Endothelial cell of umbilical vein (primary cell): ENCODE measurements around the gene PPEF1. TPM values are rescaled to one million over a fixed set of nuclear protein-coding genes. Genes with fewer than 3 reads are reported as not detected.

Source experiments
- BruUV-seq: library from RNA; stranded (reverse); fragments of 400-500 nt; replicated peaks from 2 replicates; lab custom pipeline; 2021; lab: Mats Ljungman, UMichigan
- CTCF ChIA-PET: fragments of 300-600, 350-600 bp; sonication (Branson Sonifier 250); formaldehyde crosslinking; loops from one replicate; lab custom pipeline; 2021; ENCODE audit warnings: antibody characterized with exemption, inconsistent platforms; lab: Charles Lee
- POLR2A ChIA-PET: fragments of 300-600, 350-600 bp; sonication (Branson Sonifier 250); formaldehyde crosslinking; loops from one replicate; lab custom pipeline; 2021; ENCODE audit warnings: antibody characterized with exemption, inconsistent platforms; lab: Charles Lee
- DNase-seq: peaks from one replicate; pipeline ENCODE4 v3.0.0-alpha.2; 2011; ENCODE audit warnings: low read depth, low spot score
- FAIRE-seq: peaks from 2 replicates; lab custom pipeline; 2011; peaks lifted over from hg19 to GRCh38; lab: Jason Lieb, UNC
- H2AFZ ChIP-seq: 2 replicates; pipeline ENCODE4 v1.6.0; 2012; ENCODE audit warnings: low read depth, low read length, control low read depth, inconsistent platforms
- H3K27ac ChIP-seq: 2 replicates; pipeline ENCODE4 v1.5.1; 2011; ENCODE audit warnings: low read depth, mild to moderate bottlenecking, control low read depth, low read length, moderate library complexity; ENCODE audit not compliant: insufficient read depth
- H3K27me3 ChIP-seq, 2 experiments: 2 replicates each; pipeline versions ENCODE4 v1.6.0 to v1.6.1; 2011; ENCODE audit warnings: low read length in 2 of 2, mixed read lengths in 1 of 2; ENCODE audit not compliant: control insufficient read depth in 2 of 2, insufficient read depth in 2 of 2
- H3K36me3 ChIP-seq, 2 experiments: 2 replicates in 1 of 2; 3 replicates in 1 of 2; pipeline ENCODE4 v1.5.1; 2011; ENCODE audit warnings: low read length in 2 of 2, mild to moderate bottlenecking in 1 of 2, moderate library complexity in 1 of 2; ENCODE audit not compliant: control insufficient read depth in 2 of 2, insufficient read depth in 2 of 2; ENCODE audit errors: extremely low read depth in 1 of 2
- H3K4me1 ChIP-seq: 3 replicates; pipeline ENCODE4 v1.5.1; 2011; ENCODE audit warnings: mild to moderate bottlenecking, low read length; ENCODE audit not compliant: control insufficient read depth, insufficient read depth; ENCODE audit errors: extremely low read depth
- H3K4me2 ChIP-seq: 2 replicates; pipeline ENCODE4 v1.6.1; 2011; ENCODE audit warnings: low read length, control low read depth, mixed read lengths; ENCODE audit not compliant: insufficient read depth
- H3K4me3 ChIP-seq, 3 experiments: fragments of 200-600 bp in 1 of 3; sonication (generic), shearing (Covaris generic) in 1 of 3; replicated peaks in 1 of 3; 2 replicates each; pipeline ENCODE4 v1.5.1; 2011 to 2016; ENCODE audit warnings: control low read depth in 3 of 3, low read length in 3 of 3, mild to moderate bottlenecking in 2 of 3, inconsistent platforms in 1 of 3, low read depth in 1 of 3, moderate library complexity in 1 of 3; ENCODE audit not compliant: insufficient read depth in 1 of 3
- H3K79me2 ChIP-seq: 2 replicates; pipeline ENCODE4 v1.6.0; 2012; ENCODE audit warnings: low read length, inconsistent platforms; ENCODE audit not compliant: control insufficient read depth, insufficient read depth
- H3K9ac ChIP-seq: replicated peaks from 2 replicates; pipeline ENCODE3; 2011; ENCODE audit warnings: low read length, control low read depth; ENCODE audit not compliant: insufficient read depth; ENCODE audit errors: extremely low read depth
- H3K9me1 ChIP-seq: replicated peaks from 3 replicates; pipeline ENCODE4 v1.6.0; 2011; ENCODE audit warnings: mild to moderate bottlenecking, low read length; ENCODE audit not compliant: control insufficient read depth, insufficient read depth; ENCODE audit errors: extremely low read depth
- H3K9me3 ChIP-seq: replicated peaks from 2 replicates; pipeline ENCODE4 v1.5.1; 2012; ENCODE audit warnings: low read length, inconsistent platforms; ENCODE audit not compliant: control insufficient read depth, insufficient read depth
- H4K20me1 ChIP-seq: replicated peaks from 2 replicates; pipeline ENCODE3; 2011; ENCODE audit warnings: mild to moderate bottlenecking, low read length; ENCODE audit not compliant: control insufficient read depth, insufficient read depth; ENCODE audit errors: extremely low read depth
- EZH2 ChIP-seq: IDR thresholded peaks from 2 replicates; pipeline ENCODE4 v1.6.1; 2012; ENCODE audit warnings: borderline replicate concordance, low read depth, mild to moderate bottlenecking, moderate library complexity, low read length, inconsistent platforms; ENCODE audit not compliant: severe bottlenecking
- FOS ChIP-seq: IDR thresholded peaks from 2 replicates; pipeline ENCODE4 v1.6.1; 2011; ENCODE audit warnings: mild to moderate bottlenecking, low read length, moderate library complexity, borderline replicate concordance; ENCODE audit not compliant: insufficient read depth
- GATA2 ChIP-seq: IDR thresholded peaks from 2 replicates; pipeline ENCODE4 v1.7.0; 2011; ENCODE audit warnings: low read depth, mild to moderate bottlenecking, moderate library complexity, mixed read lengths, low read length; ENCODE audit not compliant: insufficient read length, insufficient read depth
- JUN ChIP-seq: IDR thresholded peaks from 2 replicates; pipeline ENCODE4 v1.6.1; 2011; ENCODE audit warnings: borderline replicate concordance, low read depth; ENCODE audit not compliant: insufficient read length, insufficient read depth
- MYC ChIP-seq: IDR thresholded peaks from one replicate; pipeline ENCODE4 v1.6.1; 2011; ENCODE audit warnings: mild to moderate bottlenecking, low read depth, low read length
- POLR2A ChIP-seq: IDR thresholded peaks from 2 replicates; pipeline ENCODE4 v1.6.1; 2012; ENCODE audit warnings: low read depth, mild to moderate bottlenecking, control low read depth, low read length
- POLR2AphosphoS5 ChIP-seq: IDR thresholded peaks from 2 replicates; pipeline ENCODE4 v1.6.1; 2012; ENCODE audit warnings: low read depth, mild to moderate bottlenecking, control low read depth, low read length, moderate library complexity; ENCODE audit not compliant: insufficient read depth
- dilution Hi-C: fragments of 300-500 bp; cut with MboI; formaldehyde crosslinking; loops from one replicate; pipeline ENCODE4 v1.15.0; 2019; ENCODE audit warnings: low sequenced_read_pairs; ENCODE audit not compliant: extremely low pct_ligation_motif_present
- intact Hi-C: fragments of 100-400 bp; cut with micrococcal nuclease; formaldehyde crosslinking; loops from one replicate; pipeline ENCODE4 v1.10.0; 2022
- polyA plus RNA-seq, 4 experiments: library from polyadenylated mRNA; depleted of rRNA in 3 of 4; stranded (reverse) in 3 of 4; unstranded in 1 of 4; fragments of >200 nt; gene quantifications; 2 replicates each; pipeline versions ENCODE4 v1.2.1 to v1.2.3, GENCODE V29; 2011 to 2012; ENCODE audit warnings: missing spikeins in 1 of 4
- total RNA-seq: library from RNA; stranded (reverse); gene quantifications from 2 replicates; pipeline ENCODE4 v1.2.3, GENCODE V29; 2021
- TF ChIP-seq, protein P1 (sequence below), 2 donors: IDR thresholded peaks; 1 replicate in 1 of 2; 2 replicates in 1 of 2; pipeline ENCODE4 v1.5.1; 2011; ENCODE audit warnings: low read length in 2 of 2, mild to moderate bottlenecking in 2 of 2, moderate library complexity in 2 of 2, control low read depth in 1 of 2, inconsistent platforms in 1 of 2, low read depth in 1 of 2; ENCODE audit not compliant: insufficient read depth in 1 of 2; ENCODE audit errors: extremely low read depth in 1 of 2
- TF ChIP-seq, protein P2 (sequence below): IDR thresholded peaks from 2 replicates; pipeline ENCODE4 v1.6.1; 2011; ENCODE audit not compliant: insufficient read depth, insufficient read length

PPEF1 gene
- total and polyA plus RNA-seq, 2 donors (not counting 3 experiments of a cell fraction or from before 2014, with no cell fraction given): not detected

GRCh38 chrX:18855919-18856644 is 148.6 kb downstream of the PPEF1 start:
- no peaks in the 10 kb centered on the region for H3K9me3 ChIP-seq
- no peaks in the 10 kb centered on the region for H3K27me3 ChIP-seq
- intact Hi-C loops: no loop called here
- CTCF ChIA-PET: no interaction called here
- no peak overlapping the region for H3K4me2 ChIP-seq
- H2AFZ ChIP-seq: no peak overlapping the region
- POLR2A ChIA-PET: no interaction called here
- no peak overlapping the region for H3K9ac ChIP-seq
- H3K9me1 ChIP-seq: no peaks in the 10 kb centered on the region
- dilution Hi-C loops: no loop called here
- H3K36me3 ChIP-seq: no peaks in the 10 kb centered on the region
- no TSS peak for BruUV-seq
- H3K27ac ChIP-seq: no peak overlapping the region
- H3K79me2 ChIP-seq: no peaks in the 10 kb centered on the region
- FAIRE-seq (no peak), DNase-seq (no peak)
- TF ChIP-seq JUN (no peak), GATA2 (no peak), POLR2AphosphoS5 (no peak), POLR2A (no peak), FOS (no peak), EZH2 (no peak), MYC (no peak)
- TF ChIP-seq, protein P1, sequence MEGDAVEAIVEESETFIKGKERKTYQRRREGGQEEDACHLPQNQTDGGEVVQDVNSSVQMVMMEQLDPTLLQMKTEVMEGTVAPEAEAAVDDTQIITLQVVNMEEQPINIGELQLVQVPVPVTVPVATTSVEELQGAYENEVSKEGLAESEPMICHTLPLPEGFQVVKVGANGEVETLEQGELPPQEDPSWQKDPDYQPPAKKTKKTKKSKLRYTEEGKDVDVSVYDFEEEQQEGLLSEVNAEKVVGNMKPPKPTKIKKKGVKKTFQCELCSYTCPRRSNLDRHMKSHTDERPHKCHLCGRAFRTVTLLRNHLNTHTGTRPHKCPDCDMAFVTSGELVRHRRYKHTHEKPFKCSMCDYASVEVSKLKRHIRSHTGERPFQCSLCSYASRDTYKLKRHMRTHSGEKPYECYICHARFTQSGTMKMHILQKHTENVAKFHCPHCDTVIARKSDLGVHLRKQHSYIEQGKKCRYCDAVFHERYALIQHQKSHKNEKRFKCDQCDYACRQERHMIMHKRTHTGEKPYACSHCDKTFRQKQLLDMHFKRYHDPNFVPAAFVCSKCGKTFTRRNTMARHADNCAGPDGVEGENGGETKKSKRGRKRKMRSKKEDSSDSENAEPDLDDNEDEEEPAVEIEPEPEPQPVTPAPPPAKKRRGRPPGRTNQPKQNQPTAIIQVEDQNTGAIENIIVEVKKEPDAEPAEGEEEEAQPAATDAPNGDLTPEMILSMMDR (IDR thresholded peaks at IDR 0.05; ENCODE audit: extremely low read depth in 1 of 2, insufficient read depth in 1 of 2, low read depth in 1 of 2, low read length in 2 of 2): no peak
- TF ChIP-seq, protein P2, sequence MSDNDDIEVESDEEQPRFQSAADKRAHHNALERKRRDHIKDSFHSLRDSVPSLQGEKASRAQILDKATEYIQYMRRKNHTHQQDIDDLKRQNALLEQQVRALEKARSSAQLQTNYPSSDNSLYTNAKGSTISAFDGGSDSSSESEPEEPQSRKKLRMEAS: no peak
- no peaks in the 10 kb centered on the region for H3K4me1 ChIP-seq
- no peaks in the 10 kb centered on the region for H4K20me1 ChIP-seq
- no peak overlapping the region for H3K4me3 ChIP-seq
